ENCODE results near the gene ADAMTS10. TPM values are rescaled to one million over a fixed set of nuclear protein-coding genes. Genes with fewer than 3 reads are reported as not detected.
A peak's percentile ranks its signal among the peaks of the same experiment; 100 is the strongest.
"Not testable (repeated sequence)": the region's sequence is repeated elsewhere in the genome, so short reads cannot be mapped to it uniquely, and the experiment has no call there.

The ADAMTS10 gene
- total RNA-seq, 1 donor from 2014 or later, result 24.8 TPM

GRCh38 chr19:8592231-8593009 lies 18.1 kb downstream of the ADAMTS10 start:
- peak; percentile 96 for DNase-seq

GRCh38 chr19:8589177-8589714 lies 21.3 kb downstream of the ADAMTS10 start:
- DNase-seq, result no peak

- DNase-seq, result no peak
Observed at GRCh38 chr19:8585894-8586750, 24.4 kb downstream of the ADAMTS10 start.

GRCh38 chr19:8584965-8585893 lies 25.3 kb downstream of the ADAMTS10 start:
- DNase-seq, result no peak

GRCh38 chr19:8580710-8581281 lies 29.7 kb downstream of the ADAMTS10 start:
- peak; percentile 93 for DNase-seq

- DNase-seq, result peak; percentile 85
Observed at GRCh38 chr19:8578642-8579265, 31.8 kb downstream of the ADAMTS10 start.

GRCh38 chr19:8577741-8578140 lies 32.8 kb downstream of the ADAMTS10 start:
- no peak for DNase-seq

GRCh38 chr19:8577247-8577646 lies 33.3 kb downstream of the ADAMTS10 start, which contains the start of gene MYO1F:
MYO1F (minus strand) TSS chr19:8577442; CDS start chr19:8577309, 133 bp downstream.
- DNase-seq, result no peak

GRCh38 chr19:8576273-8576993 lies 34.1 kb downstream of the ADAMTS10 start:
- DNase-seq, result no peak

GRCh38 chr19:8575467-8575997 lies 35.0 kb downstream of the ADAMTS10 start:
- DNase-seq, result no peak

GRCh38 chr19:8574619-8574922 lies 35.9 kb downstream of the ADAMTS10 start:
- not testable (repeated sequence) for DNase-seq

- no peak for DNase-seq
Observed at GRCh38 chr19:8573316-8573715, 37.2 kb downstream of the ADAMTS10 start.

GRCh38 chr19:8571006-8571411 lies 39.5 kb downstream of the ADAMTS10 start:
- no peak for DNase-seq

GRCh38 chr19:8569066-8569771 lies 41.3 kb downstream of the ADAMTS10 start:
- DNase-seq, result no peak

- no peak for DNase-seq
Observed at GRCh38 chr19:8567522-8568172, 42.9 kb downstream of the ADAMTS10 start.

- DNase-seq, result no peak
Observed at GRCh38 chr19:8566855-8567254, 43.7 kb downstream of the ADAMTS10 start.

- DNase-seq, result not testable (repeated sequence)
Observed at GRCh38 chr19:8564866-8565265, 45.6 kb downstream of the ADAMTS10 start.

GRCh38 chr19:8561075-8561764 lies 49.3 kb downstream of the ADAMTS10 start:
- no peak for DNase-seq

Measured in tongue (tissue), 2 donors.